ENCODE results near the gene FANCM. TPM values are rescaled to one million over a fixed set of nuclear protein-coding genes. Genes with fewer than 3 reads are reported as not detected.

The FANCM gene
- total RNA-seq, 4 donors from 2014 or later = 5.1 to 12.9 (median 7.7) TPM

DNA sequence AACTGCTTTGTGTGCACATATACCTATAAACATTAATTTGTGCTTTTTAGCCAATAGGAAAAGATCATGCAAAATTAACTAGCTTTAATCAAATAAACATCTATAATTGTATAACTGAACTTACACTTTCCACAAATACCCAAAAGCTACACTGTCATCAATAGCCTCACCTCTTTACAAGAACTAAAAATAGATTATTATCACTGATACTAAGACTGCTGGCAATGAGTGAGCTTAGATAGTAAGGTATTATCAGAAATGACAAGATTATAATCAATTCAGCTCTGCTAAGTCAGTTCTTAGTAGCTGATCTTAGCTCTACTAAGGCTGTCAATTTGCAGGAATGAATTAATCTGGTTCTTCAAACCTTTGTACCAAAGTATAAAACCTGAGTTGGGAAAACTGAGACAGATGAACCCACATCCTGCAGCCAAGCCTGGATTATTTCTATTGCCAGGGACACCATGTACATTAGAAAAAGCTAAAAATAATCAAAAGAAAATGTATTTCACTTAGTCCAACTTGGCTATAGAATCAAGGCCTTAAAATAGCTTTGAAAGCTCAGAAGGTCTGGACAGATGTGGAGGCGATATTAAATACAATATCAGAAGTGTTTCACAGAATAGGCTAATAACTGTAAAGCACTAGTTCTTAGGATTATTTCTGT, 6.6 kb upstream of the FANCM start:
- Histone ChIP-seq H3K27me3 (no peaks in the 10 kb centered on the region), H3K36me3 (peaks cover 0 to 45% (median 0%) of the 10 kb centered on the region in 3 donors), H3K27ac (no peak overlapping the region), H3K4me3 (no peak overlapping the region), H3K9me3 (no peaks in the 10 kb centered on the region), H3K4me1 (peaks cover 0 to 12% (median 6%) of the 10 kb centered on the region in 4 donors)
- no peak for TF ChIP-seq EP300 (IDR thresholded peaks at IDR 0.05)
- TF ChIP-seq, protein P1, sequence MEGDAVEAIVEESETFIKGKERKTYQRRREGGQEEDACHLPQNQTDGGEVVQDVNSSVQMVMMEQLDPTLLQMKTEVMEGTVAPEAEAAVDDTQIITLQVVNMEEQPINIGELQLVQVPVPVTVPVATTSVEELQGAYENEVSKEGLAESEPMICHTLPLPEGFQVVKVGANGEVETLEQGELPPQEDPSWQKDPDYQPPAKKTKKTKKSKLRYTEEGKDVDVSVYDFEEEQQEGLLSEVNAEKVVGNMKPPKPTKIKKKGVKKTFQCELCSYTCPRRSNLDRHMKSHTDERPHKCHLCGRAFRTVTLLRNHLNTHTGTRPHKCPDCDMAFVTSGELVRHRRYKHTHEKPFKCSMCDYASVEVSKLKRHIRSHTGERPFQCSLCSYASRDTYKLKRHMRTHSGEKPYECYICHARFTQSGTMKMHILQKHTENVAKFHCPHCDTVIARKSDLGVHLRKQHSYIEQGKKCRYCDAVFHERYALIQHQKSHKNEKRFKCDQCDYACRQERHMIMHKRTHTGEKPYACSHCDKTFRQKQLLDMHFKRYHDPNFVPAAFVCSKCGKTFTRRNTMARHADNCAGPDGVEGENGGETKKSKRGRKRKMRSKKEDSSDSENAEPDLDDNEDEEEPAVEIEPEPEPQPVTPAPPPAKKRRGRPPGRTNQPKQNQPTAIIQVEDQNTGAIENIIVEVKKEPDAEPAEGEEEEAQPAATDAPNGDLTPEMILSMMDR (IDR thresholded peaks at IDR 0.05) = no peak
- no peak for TF ChIP-seq POLR2A (IDR thresholded peaks at IDR 0.05)
- no peak for DNase-seq (ENCODE audit: low spot score in 2 of 2)
- WGBS, 2 donors = 98 to 100% methylated on average over 1 of the region's 1 CpG

DNA sequence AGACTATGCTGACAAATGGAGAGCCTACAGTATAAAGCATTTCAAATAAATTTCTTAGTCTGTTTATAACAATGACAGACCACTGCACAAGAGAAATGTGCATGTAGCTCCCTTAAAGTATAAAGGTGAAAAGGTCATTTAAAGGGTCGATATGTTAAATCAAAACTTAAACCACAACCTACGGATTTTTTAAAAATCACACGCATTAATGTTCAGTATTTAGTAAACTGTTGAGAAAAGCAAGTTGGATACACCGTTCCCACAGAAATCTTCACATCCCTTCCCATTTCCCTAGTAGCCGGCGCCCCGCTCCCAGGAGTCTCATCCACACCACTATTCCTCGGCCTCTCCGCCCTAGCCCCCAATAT, 2.1 kb upstream of the FANCM start:
- Histone ChIP-seq H3K4me1 (peaks cover 0 to 38% (median 22%) of the 10 kb centered on the region in 4 donors), H3K4me3 (peak overlapping the region; percentile 64 to 80 (median 78)), H3K36me3 (no peaks in the 10 kb centered on the region), H3K9me3 (no peaks in the 10 kb centered on the region), H3K27ac (peak overlapping the region; percentile 77 to 93 (median 88)), H3K27me3 (no peaks in the 10 kb centered on the region)
- no peak for DNase-seq (ENCODE audit: low spot score in 2 of 2)
- TF ChIP-seq EP300 (IDR thresholded peaks at IDR 0.05) (no peak), POLR2A (IDR thresholded peaks at IDR 0.05) (no peak)
- TF ChIP-seq, protein P1 (IDR thresholded peaks at IDR 0.05) = no peak
- WGBS, 2 donors = 1% methylated on average over 9 of the region's 9 CpGs

DNA sequence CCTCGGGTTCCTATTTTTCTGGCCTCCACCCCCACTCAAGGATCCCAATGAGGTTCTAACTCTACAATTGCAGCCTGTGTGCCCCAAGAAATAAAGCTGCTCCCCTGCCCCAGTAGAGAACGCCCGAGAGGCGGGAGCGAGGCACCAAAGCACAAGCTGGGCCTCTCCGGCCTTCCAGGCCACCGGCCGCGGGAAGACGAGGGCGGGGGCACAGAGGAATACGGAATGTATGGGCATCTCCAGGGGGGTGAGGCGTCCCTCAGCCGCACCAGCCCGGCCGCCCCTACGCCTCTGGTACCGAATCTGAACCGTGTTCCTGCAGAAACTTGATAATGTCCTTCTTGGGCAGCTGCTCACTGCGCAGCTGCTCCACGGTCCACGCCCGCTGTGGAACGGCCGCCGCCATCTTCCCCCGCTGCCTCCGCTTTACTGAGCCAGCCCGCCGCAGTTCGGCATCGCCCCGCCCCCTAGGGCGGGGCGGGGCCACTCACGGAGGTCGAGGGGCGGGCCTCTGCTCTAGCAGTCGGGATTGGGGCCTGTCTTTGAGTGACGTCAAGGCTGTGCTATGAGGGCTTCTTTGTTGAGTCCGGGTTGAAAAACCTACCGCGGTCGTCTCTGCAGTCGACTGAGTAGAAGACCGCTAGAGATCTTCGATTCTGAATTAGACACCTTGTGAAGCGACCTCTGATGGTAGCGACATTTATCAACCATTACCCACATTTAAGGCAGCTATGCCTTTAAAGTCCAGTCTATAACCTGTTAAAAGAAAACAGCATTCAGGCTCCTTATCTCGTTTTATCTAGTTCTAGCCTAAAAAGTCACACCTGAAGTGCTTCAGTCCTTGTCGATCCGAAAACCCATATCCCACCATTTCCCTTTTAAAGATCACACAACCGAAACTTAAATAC, 1.4 kb upstream of the FANCM start, which contains the start of gene FKBP3:
FKBP3 (minus strand) TSS at position 431 of the 908 bp plus-strand sequence; CDS start at position 406, 25 bp downstream.
- WGBS, 2 donors = 0% methylated on average over 26 to 27 of the region's 53 CpGs
- Histone ChIP-seq H3K27me3 (no peaks in the 10 kb centered on the region), H3K36me3 (no peaks in the 10 kb centered on the region), H3K4me3 (peak within 1 kb of the TSS; percentile 64 to 80 (median 78)), H3K9me3 (no peaks in the 10 kb centered on the region), H3K4me1 (peaks cover 0 to 43% (median 22%) of the 10 kb centered on the region in 4 donors), H3K27ac (peak within 1 kb of the TSS; percentile 77 to 93 (median 88))
- peak; percentile 94 to 96 for DNase-seq (ENCODE audit: low spot score in 2 of 2)
- TF ChIP-seq, protein P1 (IDR thresholded peaks at IDR 0.05) = peak in 2 of 5 experiments; percentile 33 to 51
- TF ChIP-seq POLR2A (IDR thresholded peaks at IDR 0.05) (peak; percentile 72 to 74), EP300 (IDR thresholded peaks at IDR 0.05) (peak in 1 of 2 donors; percentile 94)

DNA sequence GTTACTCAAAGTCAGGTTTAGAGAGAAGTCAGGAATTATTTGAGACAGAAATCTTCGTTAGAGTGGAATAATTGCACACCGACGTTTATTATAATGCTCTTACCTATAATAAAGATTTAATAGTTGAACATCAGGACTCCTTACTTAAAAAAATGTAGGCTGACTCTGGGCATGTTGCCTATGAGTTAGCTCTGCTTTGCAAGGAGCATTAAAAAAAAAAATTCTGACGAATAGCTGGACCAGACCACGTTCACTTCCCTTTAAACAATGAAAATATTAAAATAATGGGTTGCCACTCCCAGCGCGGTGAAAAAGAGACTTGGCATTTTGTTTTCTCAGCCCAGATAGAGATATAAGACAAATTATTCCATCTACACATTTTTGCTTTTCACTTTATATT, 574 bp upstream of the FANCM start:
- Histone ChIP-seq H3K27ac (peak overlapping the region; percentile 77 to 93 (median 88)), H3K9me3 (no peaks in the 10 kb centered on the region), H3K4me1 (peaks cover 0 to 43% (median 22%) of the 10 kb centered on the region in 4 donors), H3K27me3 (no peaks in the 10 kb centered on the region), H3K36me3 (no peaks in the 10 kb centered on the region), H3K4me3 (peak overlapping the region; percentile 64 to 80 (median 78))
- DNase-seq (ENCODE audit: low spot score in 2 of 2) = peak in 1 of 2 donors; percentile 7
- 0 to 2% methylated on average over 7 of the region's 7 CpGs for WGBS, 2 donors
- no peak for TF ChIP-seq POLR2A (IDR thresholded peaks at IDR 0.05)
- TF ChIP-seq, protein P1 (IDR thresholded peaks at IDR 0.05) = no peak
- no peak for TF ChIP-seq EP300 (IDR thresholded peaks at IDR 0.05)

Measured in tibial nerve (tissue), 4 donors.